HepG2 (cell line): ENCODE results near the gene OST4. TPM values are rescaled to one million over a fixed set of nuclear protein-coding genes. Genes with fewer than 3 reads are reported as not detected.

Experiments
- ARNT2 ChIP-seq: sonication (generic); formaldehyde crosslinking; IDR thresholded peaks from 2 replicates; pipeline ENCODE4 v1.8.0; 2022; ENCODE audit warnings: mild to moderate bottlenecking, low read depth, missing genetic modification reagents, moderate library complexity
- ARNTL ChIP-seq: sonication (generic); formaldehyde crosslinking; IDR thresholded peaks from 2 replicates; pipeline ENCODE4 v1.4.0; 2020; ENCODE audit warnings: mild to moderate bottlenecking, missing genetic modification reagents
- CTCF ChIP-seq: sonication (generic); formaldehyde crosslinking; IDR thresholded peaks from 2 replicates; pipeline ENCODE4 v1.5.0; 2020; ENCODE audit warnings: mild to moderate bottlenecking, missing genetic modification reagents, moderate library complexity
- GABPA ChIP-seq, 2 experiments: IDR thresholded peaks; 2 replicates each; pipeline ENCODE4 v1.6.1; 2011 to 2016; ENCODE audit warnings: low read depth in 2 of 2, low read length in 1 of 2, missing biosample characterization in 1 of 2, missing genetic modification characterization in 1 of 2
- HNRNPL ChIP-seq: fragments of 200-400 bp; formaldehyde crosslinking; IDR thresholded peaks from 2 replicates; pipeline ENCODE4 v1.6.1; 2017; ENCODE audit warnings: mild to moderate bottlenecking, low read depth, low read length
- HOXA9 ChIP-seq: sonication (generic); formaldehyde crosslinking; IDR thresholded peaks from 2 replicates; pipeline ENCODE4 v1.8.1; 2022; ENCODE audit warnings: missing genetic modification reagents, mild to moderate bottlenecking, moderate library complexity, borderline replicate concordance
- KDM3A ChIP-seq: IDR thresholded peaks from 2 replicates; pipeline ENCODE4 v1.6.1; 2018; ENCODE audit warnings: low read depth, missing compliant biosample characterization
- KDM5B ChIP-seq: sonication (generic); formaldehyde crosslinking; IDR thresholded peaks from 2 replicates; pipeline ENCODE4 v1.4.0; 2020; ENCODE audit warnings: missing genetic modification reagents, mild to moderate bottlenecking, borderline replicate concordance
- PRMT3 ChIP-seq: sonication (generic); formaldehyde crosslinking; IDR thresholded peaks from 2 replicates; pipeline ENCODE4 v1.8.1; 2022; ENCODE audit warnings: low read depth, mild to moderate bottlenecking, moderate library complexity, missing genetic modification reagents, borderline replicate concordance
- RBM39 ChIP-seq: fragments of 200-400 bp; formaldehyde crosslinking; IDR thresholded peaks from one replicate; pipeline ENCODE4 v1.6.1; 2018; ENCODE audit warnings: antibody characterized with exemption, mild to moderate bottlenecking, low read depth, low read length; ENCODE audit not compliant: poor library complexity, severe bottlenecking
- ZBTB7A ChIP-seq: sonication (generic); formaldehyde crosslinking; IDR thresholded peaks from 2 replicates; pipeline ENCODE4 v1.8.0; 2022; ENCODE audit warnings: mild to moderate bottlenecking, missing genetic modification reagents
- ZHX1 ChIP-seq: sonication (generic); formaldehyde crosslinking; IDR thresholded peaks from 2 replicates; pipeline ENCODE4 v1.8.1; 2022; ENCODE audit warnings: low read depth, mild to moderate bottlenecking, missing genetic modification reagents
- ZMYM3 ChIP-seq: sonication (generic); formaldehyde crosslinking; IDR thresholded peaks from 2 replicates; pipeline ENCODE4 v1.5.1; 2020; ENCODE audit warnings: mild to moderate bottlenecking, missing genetic modification reagents
- ZNF138 ChIP-seq: sonication (generic); formaldehyde crosslinking; IDR thresholded peaks from 2 replicates; pipeline ENCODE4 v1.5.0; 2020; ENCODE audit warnings: mild to moderate bottlenecking, low read depth, missing genetic modification reagents
- ZNF253 ChIP-seq: sonication (generic); formaldehyde crosslinking; IDR thresholded peaks from 2 replicates; pipeline ENCODE4 v1.8.0; 2022; ENCODE audit warnings: mild to moderate bottlenecking, missing genetic modification reagents, borderline replicate concordance
- ZNF276 ChIP-seq: sonication (generic); formaldehyde crosslinking; IDR thresholded peaks from 2 replicates; pipeline ENCODE4 v1.4.0; 2020; ENCODE audit warnings: mild to moderate bottlenecking, low read depth, missing genetic modification reagents
- ZNF451 ChIP-seq: sonication (generic); formaldehyde crosslinking; IDR thresholded peaks from 2 replicates; pipeline ENCODE4 v1.5.0; 2020; ENCODE audit warnings: mild to moderate bottlenecking, missing genetic modification reagents
- ZNF556 ChIP-seq: sonication (generic); formaldehyde crosslinking; IDR thresholded peaks from 2 replicates; pipeline ENCODE4 v1.4.0; 2020; ENCODE audit warnings: mild to moderate bottlenecking, missing genetic modification reagents, borderline replicate concordance
- ZNF749 ChIP-seq: sonication (generic); formaldehyde crosslinking; IDR thresholded peaks from 2 replicates; pipeline ENCODE4 v1.8.0; 2022; ENCODE audit warnings: mild to moderate bottlenecking, missing genetic modification reagents, moderate library complexity, borderline replicate concordance
- ZNF83 ChIP-seq: sonication (generic); formaldehyde crosslinking; IDR thresholded peaks from 2 replicates; pipeline ENCODE4 v1.4.0; 2020; ENCODE audit warnings: missing genetic modification reagents, mild to moderate bottlenecking, borderline replicate concordance
- polyA plus RNA-seq, 8 experiments: library from polyadenylated mRNA; depleted of rRNA in 3 of 8; stranded (reverse) in 7 of 8; unstranded in 1 of 8; fragments of >200 nt; fragmentation: Illumina TruSeq in 4 of 8; extraction: Trizol in 4 of 8; gene quantifications; 2 replicates each; pipeline versions ENCODE4 v1.2.1 to v1.2.3, GENCODE V29; 2011 to 2016; ENCODE audit warnings: low read depth in 4 of 8, missing spikeins in 1 of 8, mixed read lengths in 1 of 8; ENCODE audit not compliant: insufficient read depth in 1 of 8
- total RNA-seq, 5 experiments: library from RNA; depleted of rRNA; stranded (reverse); fragments of >200 nt; fragmentation: Illumina TruSeq; extraction: Trizol; gene quantifications; 2 replicates each; pipeline ENCODE4 v1.2.3, GENCODE V29; 2016; ENCODE audit warnings: low read depth in 1 of 5

The OST4 gene
- total and polyA plus RNA-seq, 2 of the 13 experiments (the other 11 are each of a cell fraction or from before 2014, with no cell fraction given), result 498 to 584 TPM

- TF ChIP-seq ZBTB7A (CRISPR knock-in tag) (0 out of 2 replicates have a peak, but pooled peaks have one; percentile 47), ARNT2 (CRISPR knock-in tag) (peak; percentile 67; the same call in 1 of the 2 replicates), CTCF (peak; percentile 33; the same call in 1 of the 2 replicates), KDM3A (CRISPR knock-in tag) (peak; percentile 49; the same call in 1 of the 2 replicates), ZNF556 (CRISPR knock-in tag) (0 out of 2 replicates have a peak, but pooled peaks have one; percentile 56), ZNF138 (CRISPR knock-in tag) (0 out of 2 replicates have a peak, but pooled peaks have one; percentile 9), HOXA9 (CRISPR knock-in tag) (peak; percentile 88), GABPA (IDR thresholded peaks at IDR 0.05; ENCODE audit: low read depth, low read length) (no peak), GABPA (CRISPR knock-in tag; IDR thresholded peaks at IDR 0.05; ENCODE audit: low read depth) (no peak), RBM39 (peak; percentile 37), HNRNPL (no peak), ZNF276 (CRISPR knock-in tag) (peak; percentile 87; the same call in 1 of the 2 replicates), ZNF253 (CRISPR knock-in tag) (0 out of 2 replicates have a peak, but pooled peaks have one; percentile 70), ZHX1 (CRISPR knock-in tag) (peak; percentile 81; the same call in 1 of the 2 replicates), ZNF749 (CRISPR knock-in tag) (peak; percentile 70; the same call in 1 of the 2 replicates), ZNF451 (CRISPR knock-in tag) (0 out of 2 replicates have a peak, but pooled peaks have one; percentile 46), ZMYM3 (peak; percentile 50; the same call in 1 of the 2 replicates), ZNF83 (CRISPR knock-in tag) (peak; percentile 82; the same call in 1 of the 2 replicates), PRMT3 (CRISPR knock-in tag) (peak; percentile 75; the same call in 1 of the 2 replicates), ARNTL (CRISPR knock-in tag) (no peak), KDM5B (peak; percentile 66)
These were observed 47.3 kb upstream of the OST4 start, which contains the start of gene CGREF1 (continued) for GRCh38 chr2:27118525-27119329.
